Testis (tissue), 2 donors: ENCODE results near the gene TTLL9.

ENCODE experiments used
- POLR2A ChIP-seq: fragments of 450-650 bp; IDR thresholded peaks from one replicate; pipeline ENCODE4 v1.6.1; 2017; ENCODE audit warnings: antibody characterized with exemption, mild to moderate bottlenecking, moderate library complexity
- TF ChIP-seq, protein P1 (sequence below), 3 experiments: fragments of 450-650 bp in 2 of 3; fragments of 200-600 bp in 1 of 3; sonication (generic) in 1 of 3; IDR thresholded peaks; one replicate each; pipeline ENCODE4 v1.5.1; 2016 to 2019; ENCODE audit warnings: antibody characterized with exemption in 3 of 3, mild to moderate bottlenecking in 2 of 3, moderate library complexity in 1 of 3

DNA sequence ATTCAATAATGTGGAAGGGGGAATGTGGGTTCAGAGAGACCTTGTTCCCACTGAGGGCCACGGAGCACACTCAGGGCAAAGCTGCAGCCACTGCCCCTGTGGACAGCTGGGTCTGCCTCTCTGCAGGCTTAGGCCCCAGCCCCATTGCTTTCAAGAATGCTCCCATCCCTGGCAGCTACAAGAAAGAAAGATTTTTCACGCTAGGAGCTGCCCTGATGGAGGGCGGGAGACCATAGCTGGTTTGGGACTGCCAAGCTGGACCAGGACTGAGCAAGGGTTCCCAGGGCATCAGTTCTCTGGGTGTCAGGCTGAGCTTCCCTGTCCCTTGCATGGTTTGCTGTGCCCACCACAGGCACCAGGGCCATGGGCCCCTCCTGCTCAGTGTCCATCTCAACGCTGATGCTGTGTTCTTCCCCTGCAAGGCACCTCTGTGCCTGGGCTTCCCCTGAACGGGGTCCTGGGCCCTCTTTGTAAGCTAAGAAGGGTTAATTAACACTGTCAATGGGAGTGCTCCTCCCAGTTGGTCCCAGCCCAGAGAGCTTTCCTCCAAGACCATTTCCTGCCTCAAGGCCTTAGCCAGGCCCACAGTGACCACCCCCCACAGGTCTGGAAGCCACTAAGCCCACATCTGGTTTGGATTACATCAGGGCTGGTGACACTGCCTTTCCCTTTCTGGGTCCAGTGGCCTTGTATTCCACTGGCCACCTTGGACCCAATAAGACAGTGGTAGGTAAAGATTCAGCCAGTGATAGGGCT is 33.4 kb upstream of the TTLL9 start:
- TF ChIP-seq, protein P1, sequence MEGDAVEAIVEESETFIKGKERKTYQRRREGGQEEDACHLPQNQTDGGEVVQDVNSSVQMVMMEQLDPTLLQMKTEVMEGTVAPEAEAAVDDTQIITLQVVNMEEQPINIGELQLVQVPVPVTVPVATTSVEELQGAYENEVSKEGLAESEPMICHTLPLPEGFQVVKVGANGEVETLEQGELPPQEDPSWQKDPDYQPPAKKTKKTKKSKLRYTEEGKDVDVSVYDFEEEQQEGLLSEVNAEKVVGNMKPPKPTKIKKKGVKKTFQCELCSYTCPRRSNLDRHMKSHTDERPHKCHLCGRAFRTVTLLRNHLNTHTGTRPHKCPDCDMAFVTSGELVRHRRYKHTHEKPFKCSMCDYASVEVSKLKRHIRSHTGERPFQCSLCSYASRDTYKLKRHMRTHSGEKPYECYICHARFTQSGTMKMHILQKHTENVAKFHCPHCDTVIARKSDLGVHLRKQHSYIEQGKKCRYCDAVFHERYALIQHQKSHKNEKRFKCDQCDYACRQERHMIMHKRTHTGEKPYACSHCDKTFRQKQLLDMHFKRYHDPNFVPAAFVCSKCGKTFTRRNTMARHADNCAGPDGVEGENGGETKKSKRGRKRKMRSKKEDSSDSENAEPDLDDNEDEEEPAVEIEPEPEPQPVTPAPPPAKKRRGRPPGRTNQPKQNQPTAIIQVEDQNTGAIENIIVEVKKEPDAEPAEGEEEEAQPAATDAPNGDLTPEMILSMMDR (IDR thresholded peaks at IDR 0.05), result no peak
- no peak for TF ChIP-seq POLR2A
